HG02981 (cell line): ENCODE results near the gene LYG2.
"Not testable (repeated sequence)": the region's sequence is repeated elsewhere in the genome, so short reads cannot be mapped to it uniquely, and the experiment has no call there.

Source experiments
- ATAC-seq: cut with Tn5 transposase; IDR thresholded peaks from one replicate; pipeline ENCODE4 v1.9.1; 2021; ENCODE audit warnings: mild to moderate bottlenecking, moderate library complexity; ENCODE audit not compliant: unreplicated experiment

The LYG2 gene

GRCh38 chr2:99255491-99256318, at the start of gene LYG2:
LYG2 (minus strand) TSS chr2:99255666; CDS start chr2:99254260, 1,406 bp downstream.
- ATAC-seq: no peak

GRCh38 chr2:99301097-99301496, 45.6 kb upstream of the LYG2 start, which contains the start of gene LYG1:
LYG1 (minus strand) TSS chr2:99301197; CDS start chr2:99295670, 5,527 bp downstream.
- ATAC-seq: not testable (repeated sequence)

GRCh38 chr2:99299580-99299979, 44.1 kb upstream of the LYG2 start:
- ATAC-seq: no peak

- no peak for ATAC-seq
These were observed 42.5 kb upstream of the LYG2 start for GRCh38 chr2:99297994-99298393.

GRCh38 chr2:99285526-99285925, 30.1 kb upstream of the LYG2 start:
- no peak for ATAC-seq

GRCh38 chr2:99279969-99280695, 24.7 kb upstream of the LYG2 start:
- ATAC-seq: no peak

GRCh38 chr2:99278793-99279291, 23.4 kb upstream of the LYG2 start:
- ATAC-seq: no peak

- ATAC-seq: not testable (repeated sequence)
These were observed 22.8 kb upstream of the LYG2 start for GRCh38 chr2:99278195-99278765.

- ATAC-seq: no peak
These were observed 20.4 kb upstream of the LYG2 start for GRCh38 chr2:99275882-99276281.

GRCh38 chr2:99261242-99261641, 5.8 kb upstream of the LYG2 start:
- ATAC-seq: no peak

GRCh38 chr2:99260184-99260583, 4.7 kb upstream of the LYG2 start:
- no peak for ATAC-seq

GRCh38 chr2:99259465-99259864, 4.0 kb upstream of the LYG2 start:
- ATAC-seq: no peak

GRCh38 chr2:99256677-99257076, 1.2 kb upstream of the LYG2 start:
- no peak for ATAC-seq

- no peak for ATAC-seq
These were observed 5.5 kb downstream of the LYG2 start for GRCh38 chr2:99249951-99250350.

GRCh38 chr2:99242151-99242550, 13.3 kb downstream of the LYG2 start:
- no peak for ATAC-seq

- ATAC-seq: no peak
These were observed 15.0 kb downstream of the LYG2 start for GRCh38 chr2:99240431-99240830.

- ATAC-seq: no peak
These were observed 16.9 kb downstream of the LYG2 start for GRCh38 chr2:99238599-99238998.

- ATAC-seq: not testable (repeated sequence)
These were observed 22.3 kb downstream of the LYG2 start for GRCh38 chr2:99233177-99233576.

GRCh38 chr2:99217929-99218501, 37.5 kb downstream of the LYG2 start:
- no peak for ATAC-seq

- no peak for ATAC-seq
These were observed 39.4 kb downstream of the LYG2 start for GRCh38 chr2:99216096-99216495.

- no peak for ATAC-seq
These were observed 50.0 kb downstream of the LYG2 start for GRCh38 chr2:99205491-99205890.
